Measurements from ENCODE around the gene EFCAB11.

The EFCAB11 gene

DNA sequence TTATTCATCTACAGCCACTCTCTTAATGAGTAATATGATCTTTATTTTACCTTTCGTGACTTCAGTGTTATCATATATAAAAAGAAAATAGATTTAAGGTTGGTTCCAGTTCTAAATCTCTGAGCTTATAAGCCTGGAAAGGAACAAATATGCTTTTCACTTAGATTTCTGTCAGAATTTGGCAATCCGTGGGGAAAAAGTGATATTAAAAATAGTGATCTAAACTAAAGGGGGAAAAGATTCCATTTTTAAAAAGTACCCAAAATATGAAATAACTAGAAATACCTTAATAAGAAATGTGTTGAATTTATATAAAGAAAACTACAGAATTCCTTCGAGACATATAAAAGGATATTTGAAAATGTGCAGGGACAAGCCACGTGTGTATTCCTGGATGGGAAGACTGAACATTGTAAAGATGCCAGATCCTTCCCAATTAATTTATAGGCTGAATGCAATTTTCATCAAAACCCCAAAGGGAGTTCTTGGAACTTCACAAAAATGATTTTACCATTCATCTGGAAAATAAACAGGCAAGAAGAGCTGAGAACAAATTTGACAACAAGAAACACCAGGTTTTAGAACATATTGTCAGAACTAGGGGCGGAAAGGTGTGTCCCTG lies 142.5 kb downstream of the EFCAB11 start:
- no peak for DNase-seq

DNA sequence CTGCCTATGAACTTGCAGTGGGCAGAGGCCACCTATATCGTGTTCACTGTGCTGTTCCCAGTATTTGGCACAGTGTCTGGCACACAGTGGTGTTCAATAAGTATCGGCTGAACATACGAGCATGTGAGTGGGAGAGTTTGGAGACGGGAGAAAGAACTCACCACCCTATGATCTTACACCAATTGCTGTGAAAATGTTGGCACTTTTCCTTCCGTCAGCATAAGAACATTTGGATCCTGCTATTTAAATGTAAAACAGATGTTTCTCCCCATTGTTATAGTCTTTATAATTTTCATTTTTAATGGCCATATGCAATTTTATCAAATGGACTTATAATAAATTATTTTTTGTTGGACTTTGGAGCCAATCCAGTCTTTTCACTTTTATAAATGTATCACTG lies 144.4 kb downstream of the EFCAB11 start:
- no peak for DNase-seq

DNA sequence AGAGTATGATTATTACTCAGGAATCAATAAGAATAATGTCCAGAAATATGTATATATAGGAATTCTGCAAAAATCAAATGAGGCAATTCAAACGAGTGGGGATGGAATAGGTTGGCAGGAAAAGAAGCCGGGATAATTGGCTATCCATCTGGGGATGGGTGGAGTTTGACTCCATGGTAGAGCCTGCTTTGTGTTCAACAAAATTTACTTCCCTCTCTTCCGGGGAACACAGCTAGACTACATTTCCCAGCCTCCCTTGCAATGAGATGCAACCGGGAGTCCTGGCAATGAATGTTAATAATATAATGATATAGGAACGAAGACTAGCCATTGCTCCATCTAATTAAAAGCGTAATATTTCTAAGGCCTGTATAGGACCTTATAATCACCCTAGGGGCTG lies 146.6 kb downstream of the EFCAB11 start:
- no peak for DNase-seq

DNA sequence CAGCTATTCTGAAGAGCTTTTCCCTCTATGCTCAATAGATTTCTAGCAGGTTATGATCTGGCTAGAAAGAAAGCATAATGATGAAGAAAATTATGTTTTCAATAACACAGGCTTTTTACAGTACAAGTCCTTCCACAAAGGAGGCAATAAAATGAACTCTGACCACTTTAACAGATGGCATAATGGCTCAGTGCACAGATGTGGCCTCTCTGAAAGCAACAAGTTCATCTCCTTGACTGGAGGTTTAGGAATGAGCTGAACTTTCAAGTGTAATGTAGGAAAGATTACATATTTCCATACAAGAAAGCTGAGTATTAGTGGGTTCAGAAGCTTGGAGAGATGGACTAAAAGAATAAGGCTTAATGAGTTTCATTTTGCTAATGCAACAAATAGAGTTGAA lies 147.4 kb downstream of the EFCAB11 start:
- no peak for DNase-seq

DNA sequence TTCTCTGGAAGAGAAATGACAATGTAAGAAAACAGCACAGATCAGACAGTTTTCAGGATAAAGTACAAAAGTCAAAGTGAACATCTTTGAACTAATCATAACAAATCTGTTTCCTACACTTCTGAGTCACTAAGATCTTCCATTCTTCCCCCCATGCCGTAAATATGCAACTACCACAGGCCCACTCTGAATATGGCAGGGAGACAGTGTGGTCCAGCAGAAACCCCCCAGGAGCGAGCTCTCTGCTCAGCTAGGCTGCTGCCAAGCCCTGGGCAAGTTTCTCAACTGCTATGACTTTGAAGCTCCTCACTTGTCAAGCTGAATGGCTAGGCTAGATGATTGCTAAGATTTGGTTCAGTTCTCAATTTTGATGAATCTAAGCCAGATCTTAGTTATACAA lies 148.1 kb downstream of the EFCAB11 start:
- no peak for DNase-seq

DNA sequence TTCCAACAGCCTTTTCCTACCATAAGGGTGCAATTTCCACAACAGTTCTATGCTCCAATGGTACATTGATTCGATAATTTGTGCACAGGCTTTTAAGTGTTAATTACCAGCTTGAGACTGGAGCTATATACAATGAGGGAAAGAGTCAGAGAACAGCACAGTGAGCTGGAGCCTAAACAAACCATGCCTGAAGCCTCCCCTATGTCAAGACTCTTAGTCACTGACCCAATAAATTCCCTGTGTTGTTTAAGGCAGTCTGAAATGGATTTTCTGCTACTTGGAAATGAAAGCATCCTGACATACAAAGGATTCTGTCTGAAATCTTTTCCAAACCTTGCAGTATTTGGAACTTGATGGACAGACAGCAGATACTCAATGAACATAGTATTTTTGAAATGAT lies 149.0 kb downstream of the EFCAB11 start:
- no peak for DNase-seq

DNA sequence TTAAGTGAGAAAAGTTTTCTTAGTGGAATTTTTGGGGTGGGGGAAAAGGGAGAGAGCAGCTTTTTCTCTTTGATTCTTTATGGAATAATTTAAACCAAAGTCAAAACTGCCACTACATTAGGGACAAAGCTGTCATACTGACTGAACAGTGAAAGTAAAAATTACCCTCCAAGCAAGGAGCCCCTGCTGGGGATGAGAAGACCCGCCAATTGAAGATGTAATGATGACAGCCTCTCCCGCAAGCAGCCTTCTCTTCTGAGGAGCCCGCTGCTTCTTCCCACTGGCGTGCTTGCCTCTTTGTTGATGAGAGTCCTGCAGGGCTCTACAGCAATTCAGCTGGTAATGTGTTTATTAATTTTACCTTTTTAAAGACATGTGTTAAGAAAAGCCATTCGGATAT lies 151.0 kb downstream of the EFCAB11 start:
- no peak for DNase-seq

DNA sequence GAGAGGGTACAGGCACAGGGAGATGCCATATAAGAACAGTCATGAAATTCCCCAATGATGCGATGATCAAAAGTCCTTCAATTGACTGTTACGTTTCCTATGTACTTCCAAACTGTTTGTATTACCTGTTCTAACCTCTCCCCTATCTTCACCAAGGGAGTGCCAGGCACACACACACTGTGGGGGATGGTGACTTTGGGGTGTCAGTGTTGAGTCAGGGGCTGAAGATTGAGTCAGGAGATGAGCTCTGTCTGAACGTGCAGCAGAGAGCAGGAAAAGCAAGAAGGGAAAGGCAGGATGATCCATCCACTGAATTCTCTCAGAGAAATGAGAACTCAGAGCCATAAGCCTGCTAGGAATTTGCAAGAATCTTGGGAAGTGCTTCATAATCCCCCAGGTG lies 153.4 kb downstream of the EFCAB11 start:
- no peak for DNase-seq

DNA sequence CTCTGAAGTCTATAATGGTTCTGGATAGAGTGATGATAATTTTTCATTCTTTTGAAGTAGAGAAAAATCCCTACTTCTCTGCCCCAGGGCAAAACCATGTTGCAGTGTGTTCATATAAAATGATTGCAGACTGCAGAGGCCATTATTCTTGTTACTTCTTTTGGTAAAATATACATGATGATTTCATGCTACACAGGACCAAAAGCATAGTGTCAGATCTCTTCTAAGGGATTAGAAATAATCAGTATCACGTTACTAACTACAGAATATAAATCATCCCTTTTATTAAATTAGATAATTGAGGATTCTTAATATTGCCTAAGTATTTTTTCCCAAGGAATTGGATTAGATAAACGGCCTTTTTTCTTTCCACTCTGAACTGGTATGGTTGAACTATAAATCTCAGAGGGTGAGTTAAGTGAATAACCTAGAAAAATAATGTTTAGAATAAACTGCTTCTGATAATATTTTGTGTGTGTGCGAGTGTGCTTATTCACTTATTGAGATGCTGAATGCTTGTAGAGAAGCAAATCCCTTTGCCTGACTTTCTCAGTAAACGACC lies 156.2 kb downstream of the EFCAB11 start:
- no peak for DNase-seq

DNA sequence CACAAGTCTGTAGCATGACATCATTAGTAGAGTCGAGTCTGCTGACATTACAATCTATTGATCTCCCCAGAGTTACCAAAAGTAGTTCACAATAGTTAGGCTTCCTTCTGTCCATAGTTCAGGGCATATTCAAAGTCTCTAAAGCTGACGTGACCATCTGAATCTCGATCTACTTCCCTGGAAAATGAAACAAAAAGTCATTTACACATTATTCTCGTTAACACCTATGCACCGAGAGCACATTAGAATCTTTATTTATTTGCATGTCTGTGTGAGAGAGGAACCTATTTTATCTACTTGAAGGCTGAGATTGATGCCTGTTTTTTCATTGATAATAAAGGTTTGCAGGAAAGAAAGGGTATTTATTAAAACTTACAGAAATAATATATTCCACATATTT lies 157.4 kb downstream of the EFCAB11 start:
- DNase-seq: no peak

DNA sequence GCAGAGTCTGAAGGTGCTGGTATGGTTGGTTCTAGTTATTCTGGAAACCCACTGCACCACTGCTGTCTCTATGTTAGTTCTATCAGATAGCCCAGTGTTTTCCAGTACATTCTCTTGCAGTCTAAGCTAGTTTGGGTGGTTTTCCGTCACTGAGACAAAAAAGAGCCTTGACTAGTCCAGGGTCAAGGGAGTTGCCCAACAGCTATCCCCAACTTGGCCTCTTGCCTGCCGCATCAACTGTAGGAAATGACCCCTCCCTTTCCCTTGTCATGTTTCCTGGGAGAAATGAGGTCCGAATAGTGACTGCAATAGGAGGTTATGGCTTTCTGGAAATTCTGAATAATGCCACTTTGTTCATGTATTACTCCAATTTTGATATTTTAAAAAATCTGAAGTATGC lies 160.4 kb downstream of the EFCAB11 start:
- DNase-seq: no peak

DNA sequence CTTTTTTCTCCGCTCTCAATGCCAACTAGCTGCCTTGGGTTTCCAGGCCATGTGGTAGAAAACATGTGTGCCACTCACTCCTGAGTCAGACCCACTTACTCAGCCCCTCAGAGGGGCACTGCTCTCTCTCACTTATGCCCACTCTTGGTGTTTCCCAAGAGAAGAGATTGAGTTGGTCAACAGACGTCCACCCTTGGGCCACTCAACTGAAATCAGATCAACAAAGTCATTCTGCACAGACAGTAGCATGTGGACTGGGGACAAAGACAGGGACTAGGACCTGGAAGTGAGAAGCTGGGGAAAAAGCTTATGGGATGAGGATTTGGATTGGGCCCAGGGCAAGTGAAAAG lies 161.2 kb downstream of the EFCAB11 start:
- no peak for DNase-seq

DNA sequence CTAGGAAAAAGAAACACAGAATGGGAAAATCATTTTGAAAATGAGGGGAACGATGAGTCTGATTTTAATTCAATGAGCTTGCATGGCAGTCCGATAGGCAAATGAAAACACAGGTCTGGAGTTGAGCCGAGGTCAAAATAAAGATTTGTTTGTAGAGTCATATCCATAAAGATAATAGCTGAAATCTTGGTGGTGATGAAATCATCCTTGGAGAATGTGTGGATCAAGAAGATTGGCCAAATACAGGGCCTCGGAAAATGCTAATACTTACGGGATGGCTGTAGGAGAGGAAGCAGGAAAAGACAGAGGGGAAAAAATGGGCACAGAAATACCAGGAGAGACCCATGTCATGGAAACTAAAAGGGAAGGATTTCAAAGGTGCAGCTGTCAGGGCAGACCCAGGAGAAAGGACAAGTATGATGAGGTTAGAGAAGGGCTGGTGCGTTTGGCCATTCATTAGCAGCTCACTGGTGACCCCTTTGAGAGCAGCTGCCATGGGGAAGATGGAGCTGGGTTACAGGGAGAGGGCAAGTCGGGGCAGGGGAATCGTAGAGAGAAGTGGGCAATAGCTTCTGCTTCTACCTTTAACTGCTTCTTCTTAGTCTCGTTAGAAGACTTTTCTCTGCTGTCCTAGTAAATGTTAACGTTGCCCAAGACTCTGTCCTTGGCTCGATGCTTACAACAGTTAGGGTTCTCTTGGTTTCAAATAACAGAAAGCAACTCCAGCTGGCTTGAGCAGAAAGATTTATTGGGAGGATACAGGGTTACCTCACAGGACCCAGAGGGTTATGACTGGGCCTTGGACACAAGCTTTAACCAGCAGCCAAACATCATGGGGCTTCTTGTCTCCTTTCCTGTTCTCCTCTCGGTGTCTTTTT lies 161.8 kb downstream of the EFCAB11 start:
- DNase-seq: no peak

DNA sequence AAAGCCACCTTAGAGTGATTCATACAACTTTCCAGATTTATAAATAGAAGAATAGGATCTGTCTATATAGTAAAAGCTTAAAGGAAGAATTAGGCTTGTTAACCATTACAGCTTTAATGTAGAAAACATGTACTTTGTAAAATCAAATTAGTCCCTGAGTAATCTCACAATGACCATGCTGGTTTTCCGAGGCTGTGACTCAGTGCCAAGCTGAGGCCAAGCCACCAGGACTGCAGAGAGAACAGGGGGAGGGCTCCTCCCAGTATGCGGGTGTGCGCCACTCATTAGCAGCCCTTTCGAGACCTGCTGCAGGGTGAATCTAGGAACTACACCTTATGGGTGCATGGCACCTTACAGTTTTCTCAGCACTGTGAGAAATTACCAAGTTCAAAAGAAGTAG lies 167.0 kb downstream of the EFCAB11 start:
- no peak for DNase-seq

DNA sequence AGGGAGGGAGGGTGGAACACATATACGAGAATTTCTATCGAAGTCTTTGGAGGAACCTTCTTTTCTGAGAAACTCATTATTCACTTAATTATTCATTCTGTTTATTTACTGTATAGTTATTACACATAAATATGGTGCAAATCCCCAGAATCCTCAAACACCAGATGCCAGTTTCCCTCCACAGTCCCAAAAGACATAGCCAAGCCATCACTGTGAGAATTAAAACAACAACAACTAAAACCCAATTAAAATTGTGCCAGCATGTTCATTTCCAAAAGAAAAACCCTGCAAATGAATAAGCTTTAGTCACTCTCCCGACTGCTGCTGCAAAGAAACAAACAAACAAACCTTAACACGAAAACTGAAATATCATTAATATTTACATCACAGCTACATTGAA lies 173.5 kb downstream of the EFCAB11 start:
- no peak for DNase-seq

DNA sequence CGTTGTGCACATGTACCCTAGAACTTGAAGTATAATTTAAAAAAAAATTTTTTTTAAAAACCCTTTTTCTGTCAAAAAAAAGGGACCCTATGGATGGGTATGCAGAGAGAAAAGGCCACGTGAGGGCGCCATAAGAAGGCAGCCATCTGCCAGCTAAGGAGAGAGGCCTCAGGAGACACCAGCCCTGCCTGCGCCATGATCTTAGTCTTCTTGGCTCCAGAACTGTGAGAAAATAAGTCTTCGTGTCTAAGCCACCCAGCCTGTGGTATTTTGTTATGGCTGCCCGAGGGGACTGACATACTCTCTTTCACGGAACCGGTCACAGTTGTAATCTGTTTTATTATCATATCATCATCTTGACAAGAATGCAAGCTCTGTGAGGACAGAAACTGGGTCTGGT lies 174.8 kb downstream of the EFCAB11 start:
- DNase-seq: no peak

DNA sequence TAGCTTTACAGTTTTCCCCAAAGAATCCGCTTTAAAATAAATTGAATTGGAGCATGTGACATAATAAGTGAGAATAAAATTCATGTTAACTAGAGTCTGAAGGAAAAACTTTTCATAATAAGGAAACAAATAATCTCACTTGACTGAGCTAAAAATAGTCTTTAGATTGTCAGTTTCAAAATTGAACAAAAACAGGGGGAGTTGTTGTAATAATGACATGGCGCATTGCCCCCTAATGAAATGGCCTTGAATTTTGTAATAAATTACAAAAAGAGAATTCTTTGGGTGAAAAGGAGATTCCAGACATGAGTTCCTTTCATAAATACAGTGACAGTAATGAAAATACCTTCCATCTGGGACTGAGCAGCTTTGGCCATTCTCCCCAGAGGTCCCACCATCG lies 178.6 kb downstream of the EFCAB11 start:
- no peak for DNase-seq

DNA sequence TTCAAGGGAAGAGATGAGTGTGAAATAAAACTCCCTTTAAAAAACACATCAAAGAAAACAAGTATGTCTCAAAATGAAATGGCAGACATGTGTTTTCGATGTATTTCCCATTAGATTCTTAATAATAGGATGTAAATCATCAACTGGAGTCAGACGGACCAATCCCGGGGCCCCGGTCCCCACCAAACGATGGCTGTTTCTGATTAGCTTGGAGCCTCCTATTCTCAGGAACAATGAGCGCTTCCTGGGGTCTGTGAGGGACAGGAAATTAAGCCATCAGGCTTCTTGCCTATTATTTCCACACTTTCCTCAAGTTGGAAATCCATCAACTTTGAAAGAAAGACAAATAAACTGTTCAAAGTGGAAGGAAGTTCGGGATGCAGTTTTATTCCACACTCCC lies 179.4 kb downstream of the EFCAB11 start:
- DNase-seq: no peak

DNA sequence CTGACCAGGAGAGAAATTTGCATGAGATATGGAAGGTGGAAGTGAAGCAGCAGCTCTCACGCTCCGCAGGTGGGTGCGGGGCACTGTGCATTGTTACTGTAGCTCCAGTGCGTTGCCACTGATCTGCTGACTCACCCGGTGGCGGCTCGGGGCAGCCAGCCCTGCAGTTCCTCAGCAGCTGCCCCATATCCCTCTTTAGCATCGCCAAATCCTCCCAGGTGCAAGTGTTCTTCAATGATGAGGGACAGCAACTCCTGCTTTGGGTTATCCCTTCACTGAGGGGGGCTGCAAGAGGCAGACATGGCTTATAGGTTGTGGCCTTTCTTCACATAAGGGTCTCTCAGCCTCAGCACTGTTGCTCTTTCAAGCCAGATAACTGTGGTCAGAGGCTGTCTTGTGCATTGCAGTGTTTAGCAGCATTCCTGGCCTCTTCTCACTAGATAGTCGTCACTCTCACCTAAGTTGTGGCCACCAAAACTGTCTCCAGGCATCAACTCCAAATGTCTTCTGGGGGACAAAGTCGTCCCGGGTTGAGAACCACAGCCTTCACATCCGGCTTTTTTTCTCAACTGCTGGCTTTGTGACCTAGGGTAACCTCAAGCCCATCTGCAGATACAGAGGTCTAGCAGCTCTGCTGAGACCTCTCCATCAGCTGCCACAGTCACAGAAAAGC lies 180.8 kb downstream of the EFCAB11 start:
- peak; percentile 57 for DNase-seq

DNA sequence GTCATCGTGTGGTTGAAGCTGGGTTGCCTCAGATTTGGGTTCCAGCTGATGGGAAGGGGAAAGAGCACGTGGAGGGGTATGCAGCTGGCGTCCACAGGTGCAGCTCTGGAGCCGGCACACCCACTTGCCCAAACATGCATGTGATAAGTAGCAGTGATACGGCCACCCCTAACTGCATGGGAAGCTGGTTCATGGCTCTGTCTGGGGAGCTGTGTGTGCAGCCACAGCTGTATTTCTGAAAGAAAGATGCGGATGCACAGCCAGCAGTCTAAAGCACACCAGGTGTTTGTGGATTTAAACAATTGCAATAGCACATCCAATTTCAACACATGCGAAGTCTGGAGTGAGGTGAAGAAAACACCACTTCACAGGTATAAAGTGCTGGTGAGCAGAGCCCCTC lies 181.4 kb downstream of the EFCAB11 start:
- DNase-seq: no peak

DNA sequence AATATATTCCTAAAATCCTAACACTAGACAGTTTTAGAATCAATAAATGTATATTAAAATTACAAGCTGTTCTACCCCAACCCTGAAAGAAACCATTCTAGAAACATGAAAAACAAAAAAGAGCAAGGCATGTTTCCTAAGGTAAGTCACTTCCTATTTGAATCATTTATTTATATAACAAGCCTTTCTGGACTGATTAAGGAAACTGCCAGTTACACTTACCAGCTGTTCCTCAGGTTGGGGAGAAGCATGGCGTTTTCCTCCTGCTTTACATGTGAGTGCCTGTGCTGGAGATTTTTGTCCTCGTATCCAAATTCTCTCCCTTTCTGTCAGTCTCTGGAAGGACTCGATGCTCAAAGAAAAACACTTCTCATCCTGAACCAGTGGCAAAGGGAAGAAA lies 183.3 kb downstream of the EFCAB11 start:
- DNase-seq: no peak

DNA sequence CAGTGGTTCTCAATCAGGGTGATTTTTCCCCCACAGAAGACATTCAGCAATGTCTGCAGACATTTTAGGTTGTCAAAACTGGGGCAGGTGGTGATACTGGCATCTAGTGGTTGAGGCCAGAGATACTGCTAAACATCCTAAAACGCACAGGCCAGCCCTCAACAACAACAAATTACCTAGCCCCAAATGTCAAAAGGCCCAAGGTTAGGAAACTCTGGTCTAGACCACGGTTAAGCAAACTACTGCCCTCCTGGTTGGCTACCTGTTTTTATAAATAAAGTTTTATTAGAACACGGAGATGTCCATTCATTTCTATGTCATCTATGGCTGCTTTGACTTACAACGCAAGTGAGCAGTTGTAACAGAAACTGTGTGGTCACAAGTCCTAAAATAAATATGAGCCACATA lies 186.7 kb downstream of the EFCAB11 start:
- DNase-seq: peak; percentile 80

DNA sequence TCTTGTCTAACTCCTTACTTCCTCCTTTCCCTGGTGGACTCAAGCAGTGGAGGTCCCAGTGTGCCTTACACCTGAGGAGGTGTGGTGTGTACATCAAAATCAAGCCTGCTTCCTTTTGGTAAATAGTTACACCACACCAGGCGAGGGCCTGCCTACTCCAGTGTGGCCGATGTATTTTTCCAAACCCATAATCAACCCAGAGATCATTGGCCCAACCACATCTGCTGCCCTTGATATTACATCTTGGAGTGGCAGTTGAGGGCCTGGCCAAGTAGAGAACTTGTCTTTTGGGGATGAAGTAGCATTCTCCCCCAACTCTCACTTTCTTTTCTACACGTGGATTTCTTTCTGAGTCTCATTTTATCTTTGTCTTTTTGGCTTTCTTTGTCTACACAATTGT lies 187.4 kb downstream of the EFCAB11 start:
- DNase-seq: no peak

DNA sequence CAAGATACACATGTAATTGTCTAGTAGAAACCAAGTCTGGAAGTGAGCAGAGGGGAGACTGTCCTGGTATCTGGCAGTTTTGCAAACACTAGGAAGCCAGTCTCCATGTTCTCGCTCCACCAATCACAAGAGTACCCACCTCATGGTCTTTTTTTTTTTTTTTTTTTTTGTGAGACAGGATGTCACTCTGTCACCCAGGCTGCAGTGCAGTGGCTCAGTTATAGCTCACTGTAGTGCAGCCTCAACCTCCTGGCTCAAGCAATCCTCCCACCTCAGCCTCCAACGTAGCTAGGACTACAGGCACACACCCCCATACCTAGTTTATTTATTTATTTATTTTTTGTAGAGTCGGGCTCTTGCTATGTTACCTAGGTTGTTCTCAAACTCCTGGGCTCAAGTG lies 189.2 kb downstream of the EFCAB11 start:
- no peak for DNase-seq
